ENCODE measurements around the gene GSX2. TPM values are rescaled to one million over a fixed set of nuclear protein-coding genes. Genes with fewer than 3 reads are reported as not detected.
A peak's percentile ranks its signal among the peaks of the same experiment; 100 is the strongest.

The GSX2 gene
- total RNA-seq, 2 donors from 2014 or later: not detected

GRCh38 chr4:54091637-54092404 is 8.1 kb upstream of the GSX2 start:
- intact Hi-C loops (cut with DNase I): no loop called here
- DNase-seq (peak; percentile 59 to 80 (median 66)), ATAC-seq (peak; percentile 64)
- Histone ChIP-seq H3K27me3 (peaks cover 0 to 31% of the 10 kb centered on the region in 2 donors), H3K4me3 (no peak overlapping the region), H3K9me3 (no peaks in the 10 kb centered on the region), H3K36me3 (replicated peaks in 1 of 2; ENCODE audit: insufficient read depth in 1 of 2, low read depth in 2 of 2) (no peaks in the 10 kb centered on the region), H3K27ac (no peak overlapping the region), H3K4me1 (peaks cover 25% of the 10 kb centered on the region)
- no peak for TF ChIP-seq POLR2A (IDR thresholded peaks at IDR 0.05)
- TF ChIP-seq CTCF (IDR thresholded peaks at IDR 0.05): no peak
- 1% methylated on average over 41 to 48 of the region's 48 CpGs for whole genome bisulfite sequencing, 2 donors

GRCh38 chr4:54092405-54093323 is 7.3 kb upstream of the GSX2 start:
- Histone ChIP-seq H3K36me3 (replicated peaks in 1 of 2; ENCODE audit: insufficient read depth in 1 of 2, low read depth in 2 of 2) (no peaks in the 10 kb centered on the region), H3K4me3 (no peak overlapping the region), H3K9me3 (no peaks in the 10 kb centered on the region), H3K27me3 (peaks cover 0 to 31% of the 10 kb centered on the region in 2 donors), H3K4me1 (peaks cover 25% of the 10 kb centered on the region), H3K27ac (no peak overlapping the region)
- DNase-seq (no peak), ATAC-seq (no peak)
- 14 to 16% methylated on average over 13 of the region's 13 CpGs for WGBS, 2 donors
- TF ChIP-seq CTCF (IDR thresholded peaks at IDR 0.05) (no peak), POLR2A (IDR thresholded peaks at IDR 0.05) (no peak)
- intact Hi-C loops (cut with DNase I): no loop called here

GRCh38 chr4:54093324-54094240 is 6.4 kb upstream of the GSX2 start:
- 20 to 27% methylated on average over 37 of the region's 37 CpGs for WGBS, 2 donors

More at GRCh38 chr4:54093324-54094240, 6.4 kb upstream of the GSX2 start:
- Histone ChIP-seq H3K4me1 (peaks cover 25% of the 10 kb centered on the region), H3K36me3 (replicated peaks in 1 of 2; ENCODE audit: insufficient read depth in 1 of 2, low read depth in 2 of 2) (no peaks in the 10 kb centered on the region), H3K4me3 (no peak overlapping the region), H3K9me3 (no peaks in the 10 kb centered on the region), H3K27me3 (peaks cover 0 to 32% of the 10 kb centered on the region in 2 donors), H3K27ac (no peak overlapping the region)
- intact Hi-C loops (cut with DNase I): no loop called here
- ATAC-seq: no peak
- no peak for DNase-seq
- TF ChIP-seq CTCF (IDR thresholded peaks at IDR 0.05) (no peak), POLR2A (IDR thresholded peaks at IDR 0.05) (no peak)

Measured in body of pancreas (tissue), 4 donors.